Mesendoderm (in vitro differentiated cells): Measurements from ENCODE around the gene ACOT11.

Source experiments
- DNase-seq: peaks from one replicate; pipeline ENCODE4 v3.0.0; 2013
- H2AK5ac ChIP-seq: 2 replicates; pipeline ENCODE4 v1.6.1; 2013; ENCODE audit warnings: low read length, inconsistent platforms
- H2BK120ac ChIP-seq: 2 replicates; pipeline ENCODE4 v1.6.1; 2013; ENCODE audit warnings: low read depth, mild to moderate bottlenecking, low read length, moderate library complexity, mixed read lengths
- H2BK15ac ChIP-seq: replicated peaks from 2 replicates; pipeline ENCODE4 v1.6.1; 2013; ENCODE audit warnings: low read depth, mild to moderate bottlenecking, moderate library complexity
- H2BK5ac ChIP-seq: 2 replicates; pipeline ENCODE4 v1.6.1; 2013; ENCODE audit warnings: low read length, inconsistent platforms
- H3K18ac ChIP-seq: 2 replicates; pipeline ENCODE4 v1.6.1; 2013; ENCODE audit warnings: mild to moderate bottlenecking, low read length, mixed read lengths
- H3K23ac ChIP-seq: one replicate; pipeline ENCODE4 v1.6.1; 2013; ENCODE audit warnings: low read length
- H3K27ac ChIP-seq: 2 replicates; pipeline ENCODE4 v1.5.1; 2013; ENCODE audit warnings: low read depth, mild to moderate bottlenecking, inconsistent platforms, low read length, moderate library complexity
- H3K27me3 ChIP-seq: 2 replicates; pipeline ENCODE4 v1.6.1; 2013; ENCODE audit warnings: low read length, control low read depth, mild to moderate bottlenecking, inconsistent platforms; ENCODE audit not compliant: insufficient read depth, poor library complexity
- H3K36me3 ChIP-seq: 2 replicates; pipeline ENCODE4 v1.6.1; 2013; ENCODE audit warnings: low read length, inconsistent platforms; ENCODE audit not compliant: control insufficient read depth, insufficient read depth
- H3K4ac ChIP-seq: one replicate; pipeline ENCODE4 v1.6.1; 2013; ENCODE audit warnings: low read depth, mild to moderate bottlenecking, low read length, moderate library complexity
- H3K4me1 ChIP-seq: 2 replicates; pipeline ENCODE4 v1.6.1; 2013; ENCODE audit warnings: low read depth, low read length, inconsistent platforms; ENCODE audit not compliant: control insufficient read depth
- H3K4me2 ChIP-seq: 2 replicates; pipeline ENCODE4 v1.6.1; 2013; ENCODE audit warnings: low read length
- H3K4me3 ChIP-seq: 2 replicates; pipeline ENCODE4 v1.5.1; 2013; ENCODE audit warnings: mild to moderate bottlenecking, low read length
- H3K56ac ChIP-seq: one replicate; pipeline ENCODE4 v1.6.1; 2013; ENCODE audit warnings: low read length
- H3K79me1 ChIP-seq: 2 replicates; pipeline ENCODE4 v1.6.1; 2013; ENCODE audit warnings: low read length, inconsistent platforms
- H3K79me2 ChIP-seq: 2 replicates; pipeline ENCODE4 v1.6.1; 2013; ENCODE audit warnings: mild to moderate bottlenecking, low read length; ENCODE audit not compliant: control insufficient read depth, insufficient read depth
- H3K9ac ChIP-seq: 2 replicates; pipeline ENCODE4 v1.6.1; 2013; ENCODE audit warnings: low read length, inconsistent platforms
- H4K5ac ChIP-seq: one replicate; pipeline ENCODE4 v1.6.1; 2013; ENCODE audit warnings: low read length
- H4K8ac ChIP-seq: one replicate; pipeline ENCODE4 v1.6.1; 2013; ENCODE audit warnings: low read depth, mild to moderate bottlenecking, control low read depth, low read length, moderate library complexity
- WGBS: extraction: QIAGEN DNeasy Blood & Tissue Kit; methylation state at CpG from one replicate; pipeline ENCODE4 v1.1.7; 2013; ENCODE audit warnings: low lambda C conversion rate, missing lambda C conversion rate; ENCODE audit not compliant: insufficient coverage; ENCODE audit errors: extremely low coverage; 5-methylcytosine and 5-hydroxymethylcytosine counted together

Gene ACOT11

DNA sequence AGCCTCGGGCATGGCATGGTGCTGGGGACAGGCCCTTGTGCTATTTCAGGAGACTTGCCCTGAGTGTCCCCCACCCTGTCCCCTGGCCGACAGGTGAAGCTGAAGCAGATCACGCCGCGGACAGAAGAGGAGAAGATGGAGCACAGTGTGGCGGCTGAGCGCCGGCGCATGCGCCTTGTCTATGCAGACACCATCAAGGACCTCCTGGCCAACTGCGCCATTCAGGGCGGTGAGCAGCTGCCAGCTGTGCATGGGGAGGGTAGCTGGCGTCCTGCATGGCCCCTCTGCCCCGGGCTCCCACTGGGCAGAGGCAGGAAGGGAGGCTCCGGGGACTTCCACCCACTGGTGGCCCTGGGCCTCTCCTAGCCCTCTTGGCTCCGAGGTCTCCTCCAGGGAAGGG lies 46.4 kb downstream of the ACOT11 start:
- H3K27me3 ChIP-seq = no peaks in the 10 kb centered on the region
- no peak overlapping the region for H4K8ac ChIP-seq
- H2BK5ac ChIP-seq = no peak overlapping the region
- no peak overlapping the region for H3K9ac ChIP-seq
- no peak overlapping the region for H2BK15ac ChIP-seq
- H2BK120ac ChIP-seq = no peak overlapping the region
- H3K4ac ChIP-seq = no peak overlapping the region
- no peaks in the 10 kb centered on the region for H3K79me1 ChIP-seq
- H3K56ac ChIP-seq = no peak overlapping the region
- no peak overlapping the region for H2AK5ac ChIP-seq
- H3K36me3 ChIP-seq = no peaks in the 10 kb centered on the region
- H3K23ac ChIP-seq = no peak overlapping the region
- no peak overlapping the region for H3K4me2 ChIP-seq
- H3K79me2 ChIP-seq = no peaks in the 10 kb centered on the region
- WGBS = no CpG with 5 or more reads among the region's 16 CpGs
- H3K4me1 ChIP-seq = no peaks in the 10 kb centered on the region
- H3K4me3 ChIP-seq = no peak overlapping the region
- DNase-seq = no peak
- no peak overlapping the region for H4K5ac ChIP-seq
- no peak overlapping the region for H3K18ac ChIP-seq
- H3K27ac ChIP-seq = no peak overlapping the region

DNA sequence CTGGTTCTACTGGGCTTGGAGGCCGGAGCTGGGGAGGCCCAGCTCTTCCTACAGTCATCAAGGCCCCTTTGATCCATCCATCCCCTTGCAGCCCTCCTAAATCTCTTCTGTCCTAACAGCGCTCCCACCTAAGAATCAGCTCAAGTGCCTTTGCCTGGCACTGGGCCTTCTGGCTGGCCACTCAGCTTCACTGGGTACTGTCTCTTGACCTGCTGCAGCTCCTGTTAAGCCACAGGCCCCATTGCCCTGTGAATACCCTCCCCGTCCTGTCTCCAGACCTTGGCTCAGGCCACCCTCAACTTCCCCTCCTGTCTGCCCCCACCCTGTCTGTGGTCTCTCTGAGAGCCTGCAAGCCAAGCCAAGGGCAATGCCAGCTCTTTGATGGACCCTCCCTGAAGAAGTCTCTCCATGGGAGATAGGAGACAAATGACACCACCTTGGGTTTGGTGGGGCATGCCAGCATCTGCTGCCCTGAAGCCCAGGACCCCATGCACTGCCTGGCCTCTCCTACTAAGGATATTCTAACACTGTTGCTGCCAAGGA lies 48.0 kb downstream of the ACOT11 start:
- no peaks in the 10 kb centered on the region for H3K79me1 ChIP-seq
- H2BK5ac ChIP-seq = no peak overlapping the region
- no CpG with 5 or more reads among the region's 3 CpGs for WGBS
- no peaks in the 10 kb centered on the region for H3K4me1 ChIP-seq
- no peak overlapping the region for H3K4me2 ChIP-seq
- no peak overlapping the region for H2BK15ac ChIP-seq
- H3K4me3 ChIP-seq = no peak overlapping the region
- no peaks in the 10 kb centered on the region for H3K27me3 ChIP-seq
- H2BK120ac ChIP-seq = no peak overlapping the region
- no peak overlapping the region for H2AK5ac ChIP-seq
- H4K8ac ChIP-seq = no peak overlapping the region
- no peak overlapping the region for H3K4ac ChIP-seq
- peaks cover 1% of the 10 kb centered on the region for H3K36me3 ChIP-seq
- H3K79me2 ChIP-seq = no peaks in the 10 kb centered on the region
- H3K56ac ChIP-seq = no peak overlapping the region
- no peak for DNase-seq
- no peak overlapping the region for H3K18ac ChIP-seq
- H3K23ac ChIP-seq = no peak overlapping the region
- H3K9ac ChIP-seq = no peak overlapping the region
- H4K5ac ChIP-seq = no peak overlapping the region
- no peak overlapping the region for H3K27ac ChIP-seq

DNA sequence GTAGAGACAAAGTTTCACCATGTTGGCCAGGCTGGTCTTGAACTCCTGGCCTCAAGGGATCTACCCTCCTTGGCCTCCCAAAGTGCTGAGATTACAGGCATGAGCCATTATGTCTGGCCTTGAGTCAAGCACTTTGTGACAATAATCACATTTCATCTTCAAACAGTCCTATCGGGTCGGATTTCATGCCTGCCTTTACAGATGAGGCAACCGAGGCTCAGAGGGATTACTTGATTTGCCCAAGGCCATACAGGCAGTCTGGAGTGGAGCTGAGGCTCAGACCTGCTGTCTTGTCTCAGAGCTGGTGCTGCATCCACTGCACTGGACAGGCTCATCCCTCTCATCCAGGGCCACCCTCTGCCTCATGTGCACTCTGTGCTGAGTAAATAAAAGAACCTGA lies 48.7 kb downstream of the ACOT11 start:
- Histone ChIP-seq H3K36me3 (peaks cover 1% of the 10 kb centered on the region), H3K27me3 (no peaks in the 10 kb centered on the region), H4K5ac (no peak overlapping the region), H2AK5ac (no peak overlapping the region), H3K4me1 (no peaks in the 10 kb centered on the region), H2BK15ac (no peak overlapping the region), H3K4ac (no peak overlapping the region), H3K56ac (no peak overlapping the region), H3K23ac (no peak overlapping the region), H3K4me2 (no peak overlapping the region), H4K8ac (no peak overlapping the region), H3K79me1 (no peaks in the 10 kb centered on the region), H3K27ac (no peak overlapping the region), H3K4me3 (no peak overlapping the region), H3K18ac (no peak overlapping the region), H2BK120ac (no peak overlapping the region), H2BK5ac (no peak overlapping the region), H3K9ac (no peak overlapping the region), H3K79me2 (no peaks in the 10 kb centered on the region)
- no CpG with 5 or more reads among the region's 3 CpGs for WGBS
- DNase-seq = no peak

DNA sequence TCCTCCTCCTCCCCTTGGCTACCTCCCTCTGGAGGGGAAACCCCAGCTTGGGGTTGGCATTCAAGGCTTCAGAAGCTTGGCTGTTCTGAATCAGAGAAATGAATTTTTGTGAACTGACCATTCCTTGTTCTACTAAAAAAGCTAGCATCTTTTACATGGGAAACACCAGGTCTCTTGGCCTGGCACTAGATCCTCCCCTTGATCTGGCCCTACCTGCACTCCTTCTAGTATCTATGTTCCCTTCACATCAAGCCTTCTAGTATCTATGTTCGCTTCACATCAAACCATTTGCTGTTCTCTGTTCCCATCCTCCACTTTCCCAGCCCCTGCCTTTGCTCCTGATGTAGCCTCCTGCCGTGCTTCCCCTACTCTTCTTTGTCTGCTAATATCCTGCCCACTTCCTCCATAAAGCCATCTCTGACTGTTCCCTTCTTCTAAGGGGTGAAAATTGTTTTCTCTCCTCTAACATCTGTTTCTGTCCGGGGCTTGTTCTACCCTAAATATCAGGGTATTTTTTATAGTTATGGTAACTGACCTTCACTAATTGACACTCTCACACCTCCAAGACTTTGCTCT lies 49.5 kb downstream of the ACOT11 start:
- no peak overlapping the region for H3K9ac ChIP-seq
- no peaks in the 10 kb centered on the region for H3K4me1 ChIP-seq
- no peak overlapping the region for H2BK120ac ChIP-seq
- no CpG with 5 or more reads among the region's 3 CpGs for WGBS
- H3K4ac ChIP-seq = no peak overlapping the region
- no peak overlapping the region for H3K56ac ChIP-seq
- no peak overlapping the region for H3K4me3 ChIP-seq
- no peak overlapping the region for H3K18ac ChIP-seq
- H3K27me3 ChIP-seq = no peaks in the 10 kb centered on the region
- no peak overlapping the region for H3K4me2 ChIP-seq
- no peak overlapping the region for H3K27ac ChIP-seq
- H2BK15ac ChIP-seq = no peak overlapping the region
- H3K79me1 ChIP-seq = no peaks in the 10 kb centered on the region
- no peak for DNase-seq
- no peak overlapping the region for H3K23ac ChIP-seq
- no peak overlapping the region for H2AK5ac ChIP-seq
- peaks cover 1% of the 10 kb centered on the region for H3K36me3 ChIP-seq
- H2BK5ac ChIP-seq = no peak overlapping the region
- H4K5ac ChIP-seq = no peak overlapping the region
- H3K79me2 ChIP-seq = no peaks in the 10 kb centered on the region
- no peak overlapping the region for H4K8ac ChIP-seq

DNA sequence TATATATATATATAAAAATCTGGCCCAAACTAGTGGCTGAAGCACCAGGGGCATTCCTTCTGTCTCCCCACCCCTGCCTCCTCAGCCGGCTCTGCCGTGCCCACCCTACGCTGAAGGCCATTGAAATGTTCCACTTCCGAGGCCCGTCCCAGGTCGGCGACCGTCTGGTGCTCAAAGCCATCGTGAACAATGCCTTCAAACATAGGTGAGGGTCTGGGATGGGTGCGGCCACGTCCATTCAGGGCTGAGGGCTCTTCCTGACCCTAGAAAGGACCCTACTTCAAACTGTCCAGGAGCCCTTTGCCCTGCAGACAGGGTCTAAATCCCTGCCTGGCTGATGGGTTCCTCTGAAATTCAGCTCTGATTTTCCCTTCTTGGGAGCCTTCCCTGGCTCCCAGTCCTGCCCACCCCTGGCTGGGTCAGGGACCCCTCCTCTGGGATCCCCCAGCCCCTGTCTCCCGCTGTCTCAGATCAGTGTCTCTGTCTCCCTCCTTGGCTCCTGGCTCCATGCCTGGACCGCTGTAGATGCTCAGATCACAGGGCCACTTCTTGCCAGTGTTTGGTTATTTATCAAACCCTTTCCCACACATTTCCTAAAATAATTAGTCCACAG lies 51.3 kb downstream of the ACOT11 start:
- H4K8ac ChIP-seq = no peak overlapping the region
- no peak overlapping the region for H2BK120ac ChIP-seq
- H3K4me3 ChIP-seq = no peak overlapping the region
- H3K36me3 ChIP-seq = peaks cover 1% of the 10 kb centered on the region
- H2AK5ac ChIP-seq = no peak overlapping the region
- H3K27me3 ChIP-seq = no peaks in the 10 kb centered on the region
- H2BK5ac ChIP-seq = no peak overlapping the region
- DNase-seq = no peak
- no peaks in the 10 kb centered on the region for H3K79me2 ChIP-seq
- H3K27ac ChIP-seq = no peak overlapping the region
- H3K4me2 ChIP-seq = no peak overlapping the region
- H3K56ac ChIP-seq = no peak overlapping the region
- H4K5ac ChIP-seq = no peak overlapping the region
- H3K18ac ChIP-seq = no peak overlapping the region
- no peaks in the 10 kb centered on the region for H3K4me1 ChIP-seq
- H3K9ac ChIP-seq = no peak overlapping the region
- no peaks in the 10 kb centered on the region for H3K79me1 ChIP-seq
- H2BK15ac ChIP-seq = no peak overlapping the region
- H3K4ac ChIP-seq = no peak overlapping the region
- no CpG with 5 or more reads among the region's 13 CpGs for WGBS
- H3K23ac ChIP-seq = no peak overlapping the region
